A549 (cell line): Measurements from ENCODE around the gene EZH1. TPM values are rescaled to one million over a fixed set of nuclear protein-coding genes. Genes with fewer than 3 reads are reported as not detected.

Experiments used
- ATAC-seq, 2 experiments: fragments of 200-7000 bp in 1 of 2; fragments of >200 bp in 1 of 2; cut with Nextera tagmentation in 1 of 2; cut with Tn5 transposase in 1 of 2; 3 replicates each; pipeline versions ENCODE4 v1.8.0 to v1.9.1; 2018 to 2020; ENCODE audit warnings: mild to moderate bottlenecking in 1 of 2, moderate library complexity in 1 of 2
- CTCF ChIA-PET: fragments of 300-600 bp; sonication (Branson Sonifier 250); formaldehyde crosslinking; extraction: SDS; loops from one replicate; lab custom pipeline; 2021; ENCODE audit warnings: antibody characterized with exemption, inconsistent platforms; lab: Yijun Ruan, JAX
- POLR2A ChIA-PET: fragments of 350-600 bp; formaldehyde crosslinking; extraction: SDS; loops from one replicate; lab custom pipeline; 2021; ENCODE audit warnings: antibody characterized with exemption, inconsistent platforms; lab: Yijun Ruan, JAX
- DNase-seq, 2 experiments: peaks; one replicate each; pipeline versions ENCODE4 v3.0.0 to v3.0.0-alpha.2; 2011 to 2016; ENCODE audit warnings: low read depth in 1 of 2, low spot score in 1 of 2
- FAIRE-seq: peaks from 2 replicates; lab custom pipeline; 2011; peaks lifted over from hg19 to GRCh38; lab: Jason Lieb, UNC
- H3K27ac ChIP-seq, 2 experiments: fragments of >200 bp; sonication (Bioruptor Twin); formaldehyde crosslinking; 3 replicates each; pipeline ENCODE4 v1.5.1; 2016 to 2017
- H3K4me1 ChIP-seq: fragments of >200 bp; sonication (Bioruptor Twin); formaldehyde crosslinking; 3 replicates; pipeline ENCODE4 v1.6.1; 2016
- H3K4me2 ChIP-seq: fragments of >200 bp; sonication (Bioruptor Twin); formaldehyde crosslinking; 3 replicates; pipeline ENCODE4 v1.6.1; 2016
- H3K4me3 ChIP-seq: fragments of >200 bp; sonication (Bioruptor Twin); formaldehyde crosslinking; 3 replicates; pipeline ENCODE4 v1.5.1; 2016
- H3K9me3 ChIP-seq: fragments of >200 bp; sonication (Bioruptor Twin); formaldehyde crosslinking; 3 replicates; pipeline ENCODE4 v1.6.1; 2016
- EHMT2 ChIP-seq: fragments of 200-600 bp; sonication (generic); IDR thresholded peaks from 2 replicates; pipeline ENCODE4 v1.6.1; 2016; ENCODE audit warnings: antibody characterized with exemption, low read depth, mild to moderate bottlenecking, moderate library complexity
- FOSL2 ChIP-seq, 2 experiments: fragments of 450-650 bp in 1 of 2; fragments of >200 bp in 1 of 2; sonication (Bioruptor Twin) in 1 of 2; formaldehyde crosslinking; IDR thresholded peaks; 2 replicates each; pipeline versions ENCODE4 v1.5.0 to v1.6.1; 2016 to 2020; ENCODE audit warnings: mild to moderate bottlenecking in 1 of 2, moderate library complexity in 1 of 2
- FOXS1 ChIP-seq: fragments of 250-450 bp; sonication (Bioruptor Pico); IDR thresholded peaks from 2 replicates; pipeline ENCODE4 v1.5.0; 2020; ENCODE audit warnings: mild to moderate bottlenecking, moderate library complexity
- GATA3 ChIP-seq: IDR thresholded peaks from 2 replicates; pipeline ENCODE4 v1.6.1; 2012; ENCODE audit warnings: borderline replicate concordance
- HOXB5 ChIP-seq: fragments of 250-450 bp; sonication (Bioruptor Pico); IDR thresholded peaks from 2 replicates; pipeline ENCODE4 v1.5.0; 2020; ENCODE audit warnings: mild to moderate bottlenecking, moderate library complexity
- KDM1A ChIP-seq: fragments of 200-600 bp; sonication (generic); IDR thresholded peaks from 2 replicates; pipeline ENCODE4 v1.6.1; 2016; ENCODE audit warnings: low read depth, mild to moderate bottlenecking
- MYC ChIP-seq: IDR thresholded peaks from 2 replicates; pipeline ENCODE4 v1.6.1; 2012; ENCODE audit warnings: mild to moderate bottlenecking, inconsistent platforms, low read length, improper control_type of control experiment, borderline replicate concordance
- NPAS2 ChIP-seq: fragments of 250-450 bp; sonication (Bioruptor Pico); IDR thresholded peaks from 2 replicates; pipeline ENCODE4 v1.8.0; 2022; ENCODE audit warnings: mild to moderate bottlenecking, moderate library complexity, borderline replicate concordance
- PHF8 ChIP-seq: fragments of 200-600 bp; sonication (generic); IDR thresholded peaks from 2 replicates; pipeline ENCODE4 v1.6.1; 2016; ENCODE audit warnings: low read depth, mild to moderate bottlenecking, antibody characterized with exemption, moderate library complexity, borderline replicate concordance
- RFX5 ChIP-seq: fragments of 450-650 bp; IDR thresholded peaks from 2 replicates; pipeline ENCODE4 v1.7.1; 2014; ENCODE audit warnings: antibody characterized with exemption, mild to moderate bottlenecking, moderate library complexity
- RNF2 ChIP-seq: fragments of 200-600 bp; sonication (generic); IDR thresholded peaks from 2 replicates; pipeline ENCODE4 v1.6.1; 2016; ENCODE audit warnings: low read depth, mild to moderate bottlenecking, antibody characterized with exemption, moderate library complexity, borderline replicate concordance
- ZFP36 ChIP-seq: fragments of 450-650 bp; IDR thresholded peaks from 2 replicates; pipeline ENCODE4 v1.6.1; 2014; ENCODE audit warnings: borderline replicate concordance; ENCODE audit not compliant: partially characterized antibody
- WGBS: methylation state at CpG from one replicate; pipeline ENCODE4 v1.1.6; 2017; ENCODE audit errors: missing lambda C conversion rate; 5-methylcytosine and 5-hydroxymethylcytosine counted together
- polyA plus RNA-seq, 4 experiments: library from polyadenylated mRNA; depleted of rRNA in 3 of 4; stranded (reverse); fragments of >200 nt; fragmentation: RNase III in 1 of 4; extraction: RNeasy Plus Mini Kit Qiagen cat#74134 plus additional on column Dnase treatment in 1 of 4; gene quantifications; 2 replicates in 3 of 4; 3 replicates in 1 of 4; pipeline ENCODE4 v1.2.3, GENCODE V29; 2011 to 2017
- TF ChIP-seq, protein P1 (sequence below): IDR thresholded peaks from 2 replicates; pipeline ENCODE4 v1.6.1; 2012
- TF ChIP-seq, protein P2 (sequence below): fragments of 250-450 bp; sonication (Bioruptor Pico); IDR thresholded peaks from 2 replicates; pipeline ENCODE4 v1.5.0; 2021; ENCODE audit warnings: mild to moderate bottlenecking, moderate library complexity, borderline replicate concordance
- TF ChIP-seq, protein P3 (sequence below): fragments of 200-600 bp; sonication (generic); IDR thresholded peaks from 2 replicates; pipeline ENCODE4 v1.6.1; 2016; ENCODE audit warnings: antibody characterized with exemption, mild to moderate bottlenecking, moderate library complexity
- TF ChIP-seq, protein P4 (sequence below): fragments of 250-450 bp; sonication (Bioruptor Pico); IDR thresholded peaks from 2 replicates; pipeline ENCODE4 v1.5.0; 2020; ENCODE audit warnings: low read depth, mild to moderate bottlenecking, moderate library complexity

EZH1 gene
- polyA plus RNA-seq, 2 of the 4 experiments (the other 2 are of a cell fraction) = 20.1 to 41.1 TPM

DNA sequence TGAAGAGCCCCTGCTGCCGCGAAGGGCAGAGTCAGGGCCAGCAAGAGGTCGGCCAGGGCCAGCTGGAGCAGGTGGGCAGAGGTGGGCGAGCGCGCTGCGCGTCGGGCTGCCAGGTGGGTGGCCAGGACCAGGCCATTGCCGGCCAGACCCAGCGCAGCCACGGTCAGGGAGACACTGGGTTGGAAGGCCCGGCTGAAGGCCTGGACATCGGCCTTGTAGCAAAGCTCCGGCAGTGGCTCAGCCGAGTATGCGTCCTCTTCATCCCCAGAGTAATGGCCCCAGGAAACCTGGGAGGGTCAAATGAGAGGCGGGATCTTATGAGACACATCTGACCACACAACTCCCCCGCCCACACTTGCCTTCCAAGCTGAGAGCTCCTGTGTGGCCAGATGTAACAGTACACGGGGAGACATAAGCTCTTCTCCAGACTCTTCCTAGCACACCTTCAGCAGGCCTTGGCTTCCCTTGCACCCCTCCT is 64.5 kb downstream of the EZH1 start:
- Histone ChIP-seq H3K9me3 (no peaks in the 10 kb centered on the region), H3K4me2 (peak overlapping the region; percentile 91), H3K4me1 (peaks cover 37% of the 10 kb centered on the region), H3K4me3 (no peak overlapping the region), H3K27ac (peak overlapping the region; percentile 92 to 98; a peak in 5 of 6 replicates)
- WGBS = 93% methylated on average over 20 of the region's 20 CpGs
- no peak for FAIRE-seq
- TF ChIP-seq PHF8 = no peak
- no peak for TF ChIP-seq FOXS1
- TF ChIP-seq KDM1A = no peak
- no peak for TF ChIP-seq MYC
- no peak for TF ChIP-seq HOXB5 (CRISPR knock-in tag)
- TF ChIP-seq GATA3 = no peak
- TF ChIP-seq, protein P1, sequence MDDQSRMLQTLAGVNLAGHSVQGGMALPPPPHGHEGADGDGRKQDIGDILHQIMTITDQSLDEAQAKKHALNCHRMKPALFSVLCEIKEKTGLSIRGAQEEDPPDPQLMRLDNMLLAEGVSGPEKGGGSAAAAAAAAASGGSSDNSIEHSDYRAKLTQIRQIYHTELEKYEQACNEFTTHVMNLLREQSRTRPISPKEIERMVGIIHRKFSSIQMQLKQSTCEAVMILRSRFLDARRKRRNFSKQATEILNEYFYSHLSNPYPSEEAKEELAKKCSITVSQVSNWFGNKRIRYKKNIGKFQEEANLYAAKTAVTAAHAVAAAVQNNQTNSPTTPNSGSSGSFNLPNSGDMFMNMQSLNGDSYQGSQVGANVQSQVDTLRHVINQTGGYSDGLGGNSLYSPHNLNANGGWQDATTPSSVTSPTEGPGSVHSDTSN = no peak
- TF ChIP-seq, protein P2, sequence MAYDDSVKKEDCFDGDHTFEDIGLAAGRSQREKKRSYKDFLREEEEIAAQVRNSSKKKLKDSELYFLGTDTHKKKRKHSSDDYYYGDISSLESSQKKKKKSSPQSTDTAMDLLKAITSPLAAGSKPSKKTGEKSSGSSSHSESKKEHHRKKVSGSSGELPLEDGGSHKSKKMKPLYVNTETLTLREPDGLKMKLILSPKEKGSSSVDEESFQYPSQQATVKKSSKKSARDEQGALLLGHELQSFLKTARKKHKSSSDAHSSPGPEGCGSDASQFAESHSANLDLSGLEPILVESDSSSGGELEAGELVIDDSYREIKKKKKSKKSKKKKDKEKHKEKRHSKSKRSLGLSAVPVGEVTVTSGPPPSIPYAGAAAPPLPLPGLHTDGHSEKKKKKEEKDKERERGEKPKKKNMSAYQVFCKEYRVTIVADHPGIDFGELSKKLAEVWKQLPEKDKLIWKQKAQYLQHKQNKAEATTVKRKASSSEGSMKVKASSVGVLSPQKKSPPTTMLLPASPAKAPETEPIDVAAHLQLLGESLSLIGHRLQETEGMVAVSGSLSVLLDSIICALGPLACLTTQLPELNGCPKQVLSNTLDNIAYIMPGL = no peak
- TF ChIP-seq RNF2 = no peak
- TF ChIP-seq ZFP36 = no peak
- no peak for TF ChIP-seq EHMT2
- TF ChIP-seq, protein P3, sequence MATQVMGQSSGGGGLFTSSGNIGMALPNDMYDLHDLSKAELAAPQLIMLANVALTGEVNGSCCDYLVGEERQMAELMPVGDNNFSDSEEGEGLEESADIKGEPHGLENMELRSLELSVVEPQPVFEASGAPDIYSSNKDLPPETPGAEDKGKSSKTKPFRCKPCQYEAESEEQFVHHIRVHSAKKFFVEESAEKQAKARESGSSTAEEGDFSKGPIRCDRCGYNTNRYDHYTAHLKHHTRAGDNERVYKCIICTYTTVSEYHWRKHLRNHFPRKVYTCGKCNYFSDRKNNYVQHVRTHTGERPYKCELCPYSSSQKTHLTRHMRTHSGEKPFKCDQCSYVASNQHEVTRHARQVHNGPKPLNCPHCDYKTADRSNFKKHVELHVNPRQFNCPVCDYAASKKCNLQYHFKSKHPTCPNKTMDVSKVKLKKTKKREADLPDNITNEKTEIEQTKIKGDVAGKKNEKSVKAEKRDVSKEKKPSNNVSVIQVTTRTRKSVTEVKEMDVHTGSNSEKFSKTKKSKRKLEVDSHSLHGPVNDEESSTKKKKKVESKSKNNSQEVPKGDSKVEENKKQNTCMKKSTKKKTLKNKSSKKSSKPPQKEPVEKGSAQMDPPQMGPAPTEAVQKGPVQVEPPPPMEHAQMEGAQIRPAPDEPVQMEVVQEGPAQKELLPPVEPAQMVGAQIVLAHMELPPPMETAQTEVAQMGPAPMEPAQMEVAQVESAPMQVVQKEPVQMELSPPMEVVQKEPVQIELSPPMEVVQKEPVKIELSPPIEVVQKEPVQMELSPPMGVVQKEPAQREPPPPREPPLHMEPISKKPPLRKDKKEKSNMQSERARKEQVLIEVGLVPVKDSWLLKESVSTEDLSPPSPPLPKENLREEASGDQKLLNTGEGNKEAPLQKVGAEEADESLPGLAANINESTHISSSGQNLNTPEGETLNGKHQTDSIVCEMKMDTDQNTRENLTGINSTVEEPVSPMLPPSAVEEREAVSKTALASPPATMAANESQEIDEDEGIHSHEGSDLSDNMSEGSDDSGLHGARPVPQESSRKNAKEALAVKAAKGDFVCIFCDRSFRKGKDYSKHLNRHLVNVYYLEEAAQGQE = no peak
- TF ChIP-seq NPAS2 (CRISPR knock-in tag) = no peak
- TF ChIP-seq FOSL2 (IDR thresholded peaks at IDR 0.05) = no peak
- no peak for TF ChIP-seq FOSL2 (CRISPR knock-in tag; IDR thresholded peaks at IDR 0.05)
- no peak for TF ChIP-seq RFX5
- TF ChIP-seq, protein P4, sequence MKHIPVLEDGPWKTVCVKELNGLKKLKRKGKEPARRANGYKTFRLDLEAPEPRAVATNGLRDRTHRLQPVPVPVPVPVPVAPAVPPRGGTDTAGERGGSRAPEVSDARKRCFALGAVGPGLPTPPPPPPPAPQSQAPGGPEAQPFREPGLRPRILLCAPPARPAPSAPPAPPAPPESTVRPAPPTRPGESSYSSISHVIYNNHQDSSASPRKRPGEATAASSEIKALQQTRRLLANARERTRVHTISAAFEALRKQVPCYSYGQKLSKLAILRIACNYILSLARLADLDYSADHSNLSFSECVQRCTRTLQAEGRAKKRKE = no peak
- ATAC-seq = no peak
- DNase-seq = peak in 1 of 2 experiments; percentile 54
- ChIA-PET POLR2A (interaction anchor here (1.2 to 4.9 kb wide), 4 partner anchors 13 to 103 kb away, joined by 4 to 63 read pairs (median 47); partner anchors contain the start of genes PSMC3IP, RETREG3 and TUBG1), CTCF (interaction anchor here (0.6 to 15.7 kb wide), 33 partner anchors 9 to 264 kb away, joined by 3 to 394 read pairs (median 4); partner anchors contain the start of genes BECN1, PSMC3IP, PSME3 and RETREG3)
